CD1c-positive myeloid dendritic cell (primary cell): ENCODE measurements around the gene MPIG6B.
A peak's percentile ranks its signal among the peaks of the same experiment; 100 is the strongest.

Experiments
- DNase-seq: peaks from one replicate; pipeline ENCODE4 v3.0.0-alpha.2; 2016; ENCODE audit errors: extremely low spot score

MPIG6B gene

GRCh38 chr6:31721351-31722020 lies 1.7 kb upstream of the MPIG6B start, which contains the start of gene LY6G6C:
Gene LY6G6C (minus strand): TSS chr6:31721746. CDS start chr6:31721679, 67 bp downstream.
- no peak for DNase-seq

- no peak for DNase-seq
Observed at GRCh38 chr6:31722173-31722572, 1.0 kb upstream of the MPIG6B start.

- no peak for DNase-seq
Observed at GRCh38 chr6:31723980-31724691, 963 bp downstream of the MPIG6B start.

- DNase-seq, result peak; percentile 93
Observed at GRCh38 chr6:31725502-31726350, 2.6 kb downstream of the MPIG6B start.

GRCh38 chr6:31727034-31727716 lies 4.0 kb downstream of the MPIG6B start:
- peak; percentile 89 for DNase-seq

GRCh38 chr6:31727717-31728671 lies 4.8 kb downstream of the MPIG6B start:
- DNase-seq, result no peak

- DNase-seq, result no peak
Observed at GRCh38 chr6:31728767-31729514, 5.8 kb downstream of the MPIG6B start, which contains the start of gene DDAH2. Gene DDAH2 (minus strand): TSS chr6:31729299. CDS start chr6:31729161, 138 bp downstream.

GRCh38 chr6:31729515-31729978 lies 6.4 kb downstream of the MPIG6B start:
- peak; percentile 89 for DNase-seq

GRCh38 chr6:31729979-31730630 lies 6.9 kb downstream of the MPIG6B start:
- DNase-seq, result peak; percentile 75

GRCh38 chr6:31730631-31731086 lies 7.5 kb downstream of the MPIG6B start:
- no peak for DNase-seq

- DNase-seq, result no peak
Observed at GRCh38 chr6:31732029-31732428, 8.9 kb downstream of the MPIG6B start.

GRCh38 chr6:31733734-31734133 lies 10.6 kb downstream of the MPIG6B start:
- no peak for DNase-seq

GRCh38 chr6:31734247-31734820 lies 11.2 kb downstream of the MPIG6B start:
- no peak for DNase-seq

GRCh38 chr6:31734821-31735406 lies 11.7 kb downstream of the MPIG6B start:
- DNase-seq, result peak; percentile 66

- peak; percentile 82 for DNase-seq
Observed at GRCh38 chr6:31736021-31736767, 13.0 kb downstream of the MPIG6B start, which contains the start of gene CLIC1. Gene CLIC1 (minus strand): TSS chr6:31736530. CDS start chr6:31736300, 230 bp downstream.

- peak; percentile 45 for DNase-seq
Observed at GRCh38 chr6:31736768-31737314, 13.7 kb downstream of the MPIG6B start.
